A673 (cell line): ENCODE data around the gene LYPD3. TPM values are rescaled to one million over a fixed set of nuclear protein-coding genes. Genes with fewer than 3 reads are reported as not detected.

ENCODE experiments used
- BruUV-seq: library from RNA; stranded (reverse); fragments of 400-500 nt; replicated peaks from 2 replicates; lab custom pipeline; 2021; lab: Mats Ljungman, UMichigan
- CTCF ChIA-PET: fragments of 300-600 bp; sonication (Branson Sonifier 250); formaldehyde crosslinking; loops from one replicate; lab custom pipeline; 2022; ENCODE audit warnings: antibody characterized with exemption; lab: Charles Lee
- POLR2A ChIA-PET: fragments of 300-600 bp; sonication (Branson Sonifier 250); formaldehyde crosslinking; loops from one replicate; lab custom pipeline; 2022; ENCODE audit warnings: antibody characterized with exemption; ENCODE audit not compliant: low non-redundant PET; lab: Charles Lee
- DNase-seq: peaks from one replicate; pipeline ENCODE4 v3.0.0-alpha.2; 2015; ENCODE audit warnings: low spot score
- H3K27ac ChIP-seq: fragments of 200-600 bp; sonication (generic); 2 replicates; pipeline ENCODE4 v1.5.1; 2016; ENCODE audit warnings: mixed run types, low read depth, mild to moderate bottlenecking, mixed read lengths, antibody characterized with exemption, low read length; ENCODE audit not compliant: poor library complexity, severe bottlenecking
- H3K27me3 ChIP-seq: fragments of 200-600 bp; sonication (generic); replicated peaks from 2 replicates; pipeline ENCODE4 v1.6.1; 2017; ENCODE audit warnings: mixed run types, low read depth, mild to moderate bottlenecking, mixed read lengths, antibody characterized with exemption, low read length; ENCODE audit not compliant: insufficient read depth, poor library complexity
- H3K36me3 ChIP-seq: fragments of 200-600 bp; sonication (generic); 2 replicates; pipeline ENCODE4 v1.6.1; 2016; ENCODE audit warnings: mixed run types, mild to moderate bottlenecking, mixed read lengths, antibody characterized with exemption, low read length; ENCODE audit not compliant: insufficient read depth, poor library complexity, severe bottlenecking
- H3K4me1 ChIP-seq: fragments of 200-600 bp; sonication (generic); 2 replicates; pipeline ENCODE4 v1.6.1; 2017; ENCODE audit warnings: mixed run types, mild to moderate bottlenecking, mixed read lengths, antibody characterized with exemption, low read length; ENCODE audit not compliant: insufficient read depth, poor library complexity, severe bottlenecking
- H3K4me3 ChIP-seq: fragments of 200-600 bp; sonication (generic); 2 replicates; pipeline ENCODE4 v1.5.1; 2016; ENCODE audit warnings: low read depth, mixed run types, mild to moderate bottlenecking, mixed read lengths, low read length; ENCODE audit not compliant: poor library complexity, severe bottlenecking
- H3K9me3 ChIP-seq: fragments of 200-600 bp; sonication (generic); 2 replicates; pipeline ENCODE4 v1.6.1; 2016; ENCODE audit warnings: mixed run types, low read depth, mild to moderate bottlenecking, mixed read lengths, antibody characterized with exemption, low read length; ENCODE audit not compliant: poor library complexity, severe bottlenecking
- CTCF ChIP-seq: fragments of 300-800, 200-600 bp; sonication (generic); conservative IDR thresholded peaks from 2 replicates; pipeline ENCODE4 v1.5.1; 2017; ENCODE audit warnings: low read depth, mild to moderate bottlenecking, antibody characterized with exemption, low read length, moderate library complexity, mixed read lengths
- EZH2 ChIP-seq: fragments of 200-600 bp; sonication (generic); IDR thresholded peaks from 2 replicates; pipeline ENCODE4 v1.6.1; 2017; ENCODE audit warnings: borderline replicate concordance, low read depth, mild to moderate bottlenecking, mixed read lengths, antibody characterized with exemption, low read length; ENCODE audit not compliant: poor library complexity, severe bottlenecking
- intact Hi-C: fragments of 100-400 bp; cut with micrococcal nuclease; formaldehyde crosslinking; loops from one replicate; pipeline ENCODE4 v1.10.0; 2022; ENCODE audit not compliant: unreplicated experiment
- total RNA-seq: library from RNA; stranded (reverse); gene quantifications from 2 replicates; pipeline ENCODE4 v1.2.3, GENCODE V29; 2021

Gene LYPD3
- total RNA-seq, 1 experiment from 2014 or later = 0.21 TPM

- intact Hi-C loops = no loop called here
- no TSS peak for BruUV-seq
- Histone ChIP-seq H3K27ac (no peak overlapping the region), H3K4me3 (no peak overlapping the region), H3K9me3 (no peaks in the 10 kb centered on the region), H3K4me1 (no peaks in the 10 kb centered on the region), H3K27me3 (no peaks in the 10 kb centered on the region), H3K36me3 (peaks cover 2% of the 10 kb centered on the region)
- TF ChIP-seq CTCF (no peak), EZH2 (no peak)
- CTCF ChIA-PET = no interaction called here
- POLR2A ChIA-PET = no interaction called here
- DNase-seq = no peak
Measured at GRCh38 chr19:43495082-43495481, 29.7 kb upstream of the LYPD3 start.

- ChIA-PET CTCF (interaction anchor here (0.6 kb wide), 1 partner anchor 31 kb away, joined by 3 read pairs; no protein-coding TSS in a partner anchor), POLR2A (no interaction called here)
- H3K4me3 ChIP-seq = no peak overlapping the region
- BruUV-seq = no TSS peak
- DNase-seq = no peak
- no peaks in the 10 kb centered on the region for H3K4me1 ChIP-seq
- no peaks in the 10 kb centered on the region for H3K9me3 ChIP-seq
- intact Hi-C loops = no loop called here
- TF ChIP-seq CTCF = no peak
- no peak for TF ChIP-seq EZH2
- H3K27me3 ChIP-seq = no peaks in the 10 kb centered on the region
- H3K27ac ChIP-seq = no peak overlapping the region
- H3K36me3 ChIP-seq = peaks cover 2% of the 10 kb centered on the region
Measured at GRCh38 chr19:43490759-43491158, 25.4 kb upstream of the LYPD3 start.

- POLR2A ChIA-PET = no interaction called here
- no TSS peak for BruUV-seq
Measured at GRCh38 chr19:43489979-43490599, 24.7 kb upstream of the LYPD3 start.

More at GRCh38 chr19:43489979-43490599, 24.7 kb upstream of the LYPD3 start:
- H3K9me3 ChIP-seq = no peaks in the 10 kb centered on the region
- intact Hi-C loops = no loop called here
- TF ChIP-seq EZH2 (no peak), CTCF (no peak)
- no peaks in the 10 kb centered on the region for H3K36me3 ChIP-seq
- H3K4me3 ChIP-seq = no peak overlapping the region
- H3K27ac ChIP-seq = no peak overlapping the region
- DNase-seq = no peak
- H3K27me3 ChIP-seq = no peaks in the 10 kb centered on the region
- CTCF ChIA-PET = interaction anchor here (0.6 kb wide), 1 partner anchor 26 kb away, joined by 4 read pairs; no protein-coding TSS in a partner anchor
- H3K4me1 ChIP-seq = no peaks in the 10 kb centered on the region
